ENCODE results near the gene FAS.

DNA sequence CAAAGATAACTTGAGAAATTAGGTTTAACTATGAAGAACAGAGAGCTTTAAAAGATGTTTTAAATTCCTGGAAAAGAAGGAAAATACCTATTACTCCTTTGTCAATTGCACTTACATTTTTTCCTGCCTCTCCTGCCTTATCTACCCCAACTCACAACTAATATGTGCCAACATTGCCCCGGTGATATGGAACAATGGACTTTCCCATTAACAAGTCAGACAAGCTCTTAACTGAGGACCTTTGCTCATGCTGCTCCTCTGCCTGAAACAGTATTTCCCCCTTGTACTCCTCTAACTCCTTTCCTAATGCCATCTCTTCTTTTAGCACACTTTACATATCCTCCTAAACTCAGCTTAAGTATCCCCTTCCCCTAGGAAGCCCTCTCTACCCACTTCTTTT, 33.2 kb upstream of the FAS start:
- TF ChIP-seq, protein P1, sequence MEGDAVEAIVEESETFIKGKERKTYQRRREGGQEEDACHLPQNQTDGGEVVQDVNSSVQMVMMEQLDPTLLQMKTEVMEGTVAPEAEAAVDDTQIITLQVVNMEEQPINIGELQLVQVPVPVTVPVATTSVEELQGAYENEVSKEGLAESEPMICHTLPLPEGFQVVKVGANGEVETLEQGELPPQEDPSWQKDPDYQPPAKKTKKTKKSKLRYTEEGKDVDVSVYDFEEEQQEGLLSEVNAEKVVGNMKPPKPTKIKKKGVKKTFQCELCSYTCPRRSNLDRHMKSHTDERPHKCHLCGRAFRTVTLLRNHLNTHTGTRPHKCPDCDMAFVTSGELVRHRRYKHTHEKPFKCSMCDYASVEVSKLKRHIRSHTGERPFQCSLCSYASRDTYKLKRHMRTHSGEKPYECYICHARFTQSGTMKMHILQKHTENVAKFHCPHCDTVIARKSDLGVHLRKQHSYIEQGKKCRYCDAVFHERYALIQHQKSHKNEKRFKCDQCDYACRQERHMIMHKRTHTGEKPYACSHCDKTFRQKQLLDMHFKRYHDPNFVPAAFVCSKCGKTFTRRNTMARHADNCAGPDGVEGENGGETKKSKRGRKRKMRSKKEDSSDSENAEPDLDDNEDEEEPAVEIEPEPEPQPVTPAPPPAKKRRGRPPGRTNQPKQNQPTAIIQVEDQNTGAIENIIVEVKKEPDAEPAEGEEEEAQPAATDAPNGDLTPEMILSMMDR (IDR thresholded peaks at IDR 0.05), result no peak
- TF ChIP-seq POLR2A (IDR thresholded peaks at IDR 0.05), result no peak

Data from thyroid gland (tissue), 4 donors.